HepG2 (cell line): ENCODE measurements around the gene NEURL2. TPM values are rescaled to one million over a fixed set of nuclear protein-coding genes. Genes with fewer than 3 reads are reported as not detected.

Experiments used
- AKNA ChIP-seq: sonication (generic); formaldehyde crosslinking; IDR thresholded peaks from 2 replicates; pipeline ENCODE4 v1.4.0; 2020; ENCODE audit warnings: missing genetic modification reagents, borderline replicate concordance
- CENPBD1 ChIP-seq: sonication (generic); formaldehyde crosslinking; IDR thresholded peaks from 2 replicates; pipeline ENCODE4 v1.8.0; 2022; ENCODE audit warnings: missing genetic modification reagents, low read depth, mild to moderate bottlenecking, borderline replicate concordance
- MTF1 ChIP-seq: sonication (generic); formaldehyde crosslinking; IDR thresholded peaks from 2 replicates; pipeline ENCODE4 v1.5.0; 2020; ENCODE audit warnings: missing genetic modification reagents
- NFRKB ChIP-seq: fragments of 450-650 bp; IDR thresholded peaks from 2 replicates; pipeline ENCODE4 v1.6.1; 2017
- RBFOX2 ChIP-seq: fragments of 200-400 bp; formaldehyde crosslinking; IDR thresholded peaks from 2 replicates; pipeline ENCODE4 v1.6.1; 2017; ENCODE audit warnings: low read depth, mild to moderate bottlenecking, low read length
- RELA ChIP-seq: sonication (generic); formaldehyde crosslinking; IDR thresholded peaks from 2 replicates; pipeline ENCODE4 v1.4.0; 2020; ENCODE audit warnings: missing genetic modification reagents
- TBL1XR1 ChIP-seq: fragments of 150-350 bp; IDR thresholded peaks from 2 replicates; pipeline ENCODE4 v1.6.1; 2014; ENCODE audit warnings: borderline replicate concordance, low read length; ENCODE audit not compliant: partially characterized antibody
- ZBTB49 ChIP-seq: sonication (generic); formaldehyde crosslinking; IDR thresholded peaks from 2 replicates; pipeline ENCODE4 v1.4.0; 2020; ENCODE audit warnings: missing genetic modification reagents, borderline replicate concordance
- ZNF142 ChIP-seq: sonication (generic); formaldehyde crosslinking; IDR thresholded peaks from 2 replicates; pipeline ENCODE4 v1.4.0; 2020; ENCODE audit warnings: missing genetic modification reagents
- ZNF616 ChIP-seq: sonication (generic); formaldehyde crosslinking; IDR thresholded peaks from 2 replicates; pipeline ENCODE4 v1.5.0; 2020; ENCODE audit warnings: low read depth, mild to moderate bottlenecking, missing genetic modification reagents
- ZNF770 ChIP-seq: sonication (generic); formaldehyde crosslinking; IDR thresholded peaks from 2 replicates; pipeline ENCODE4 v1.5.0; 2020; ENCODE audit warnings: mild to moderate bottlenecking, missing genetic modification reagents
- polyA plus RNA-seq, 8 experiments: library from polyadenylated mRNA; depleted of rRNA in 3 of 8; stranded (reverse) in 7 of 8; unstranded in 1 of 8; fragments of >200 nt; fragmentation: Illumina TruSeq in 4 of 8; extraction: Trizol in 4 of 8; gene quantifications; 2 replicates each; pipeline versions ENCODE4 v1.2.1 to v1.2.3, GENCODE V29; 2011 to 2016; ENCODE audit warnings: low read depth in 4 of 8, missing spikeins in 1 of 8, mixed read lengths in 1 of 8; ENCODE audit not compliant: insufficient read depth in 1 of 8
- total RNA-seq, 5 experiments: library from RNA; depleted of rRNA; stranded (reverse); fragments of >200 nt; fragmentation: Illumina TruSeq; extraction: Trizol; gene quantifications; 2 replicates each; pipeline ENCODE4 v1.2.3, GENCODE V29; 2016; ENCODE audit warnings: low read depth in 1 of 5

NEURL2 gene
- total and polyA plus RNA-seq, 2 of the 13 experiments (the other 11 are each of a cell fraction or from before 2014, with no cell fraction given) = 7.2 to 9.7 TPM

- TF ChIP-seq ZBTB49 (no peak), CENPBD1 (CRISPR knock-in tag) (no peak), NFRKB (no peak), ZNF770 (CRISPR knock-in tag) (0 out of 2 replicates have a peak, but pooled peaks have one; percentile 7), ZNF142 (CRISPR knock-in tag) (no peak), TBL1XR1 (no peak), RBFOX2 (peak; percentile 94), ZNF616 (CRISPR knock-in tag) (peak; percentile 55; the same call in 1 of the 2 replicates), MTF1 (no peak), AKNA (no peak), RELA (CRISPR knock-in tag) (no peak; the same call in 1 of the 2 replicates)
These were observed 677 bp downstream of the NEURL2 start (continued) for GRCh38 chr20:45890077-45890984.
